ENCODE results near the gene PSAT1.

DNA sequence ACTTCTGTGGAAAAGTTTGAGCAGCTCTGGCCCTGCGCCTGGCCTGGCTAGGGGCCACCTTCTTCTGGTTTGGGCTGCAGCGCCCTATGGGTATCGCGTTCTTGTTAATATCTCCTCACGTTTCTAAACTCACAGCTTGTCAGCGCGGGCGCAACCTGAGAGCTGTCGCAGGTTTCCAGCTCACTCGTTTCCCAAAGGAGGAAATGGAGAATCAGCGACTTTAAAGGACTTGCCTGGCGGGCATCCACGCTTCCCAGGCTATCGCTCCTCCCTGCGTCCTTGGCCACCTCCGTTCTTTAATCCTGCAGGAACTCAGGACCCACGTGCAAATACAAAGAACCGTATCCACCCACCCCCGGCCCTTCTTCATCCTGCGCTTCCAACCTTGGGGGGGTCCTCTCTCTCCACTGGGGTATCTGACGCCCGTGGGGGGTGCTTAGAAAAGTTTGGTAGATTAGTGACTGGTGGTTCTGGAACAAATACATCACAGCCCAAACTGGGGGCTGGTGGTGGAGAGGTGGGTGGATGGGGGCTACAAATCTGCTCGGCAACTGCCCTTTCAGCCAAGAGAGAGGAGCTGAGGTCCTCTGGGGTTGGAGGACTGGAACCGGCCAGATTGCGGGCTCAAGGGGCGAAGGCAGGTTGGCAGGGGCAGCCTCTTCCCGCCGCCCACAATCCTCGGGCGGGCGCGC lies 578 bp upstream of the PSAT1 start:
- TF ChIP-seq, protein P1, sequence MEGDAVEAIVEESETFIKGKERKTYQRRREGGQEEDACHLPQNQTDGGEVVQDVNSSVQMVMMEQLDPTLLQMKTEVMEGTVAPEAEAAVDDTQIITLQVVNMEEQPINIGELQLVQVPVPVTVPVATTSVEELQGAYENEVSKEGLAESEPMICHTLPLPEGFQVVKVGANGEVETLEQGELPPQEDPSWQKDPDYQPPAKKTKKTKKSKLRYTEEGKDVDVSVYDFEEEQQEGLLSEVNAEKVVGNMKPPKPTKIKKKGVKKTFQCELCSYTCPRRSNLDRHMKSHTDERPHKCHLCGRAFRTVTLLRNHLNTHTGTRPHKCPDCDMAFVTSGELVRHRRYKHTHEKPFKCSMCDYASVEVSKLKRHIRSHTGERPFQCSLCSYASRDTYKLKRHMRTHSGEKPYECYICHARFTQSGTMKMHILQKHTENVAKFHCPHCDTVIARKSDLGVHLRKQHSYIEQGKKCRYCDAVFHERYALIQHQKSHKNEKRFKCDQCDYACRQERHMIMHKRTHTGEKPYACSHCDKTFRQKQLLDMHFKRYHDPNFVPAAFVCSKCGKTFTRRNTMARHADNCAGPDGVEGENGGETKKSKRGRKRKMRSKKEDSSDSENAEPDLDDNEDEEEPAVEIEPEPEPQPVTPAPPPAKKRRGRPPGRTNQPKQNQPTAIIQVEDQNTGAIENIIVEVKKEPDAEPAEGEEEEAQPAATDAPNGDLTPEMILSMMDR (IDR thresholded peaks at IDR 0.05), result no peak
- TF ChIP-seq POLR2A (IDR thresholded peaks at IDR 0.05) (no peak), EP300 (IDR thresholded peaks at IDR 0.05) (no peak)

All from tibial nerve (tissue), 4 donors.